PFSK-1 (cell line): ENCODE results near the gene CATSPER3.

Source experiments
- FOXP2 ChIP-seq: optimal IDR thresholded peaks from 2 replicates; pipeline ENCODE3; 2011; ENCODE audit warnings: borderline replicate concordance, control low read depth, inconsistent platforms; ENCODE audit not compliant: insufficient read depth; ENCODE audit errors: extremely low read length, extremely low read depth
- POLR2AphosphoS5 ChIP-seq: IDR thresholded peaks from 2 replicates; pipeline ENCODE4 v1.6.1; 2012; ENCODE audit warnings: low read depth, mild to moderate bottlenecking, control low read depth, low read length, moderate library complexity
- REST ChIP-seq, 2 experiments: IDR thresholded peaks; 2 replicates each; pipeline versions ENCODE4 v1.6.1 to v1.8.0; 2011 to 2012; ENCODE audit warnings: low read depth in 2 of 2, low read length in 2 of 2, control low read depth in 1 of 2, inconsistent platforms in 1 of 2, mild to moderate bottlenecking in 1 of 2, moderate library complexity in 1 of 2; ENCODE audit not compliant: insufficient read depth in 1 of 2
- SIN3A ChIP-seq: IDR thresholded peaks from 2 replicates; pipeline ENCODE4 v1.6.1; 2012; ENCODE audit warnings: mild to moderate bottlenecking, low read length, moderate library complexity, borderline replicate concordance; ENCODE audit not compliant: insufficient read depth
- TAF1 ChIP-seq: IDR thresholded peaks from 2 replicates; pipeline ENCODE4 v1.6.1; 2012; ENCODE audit warnings: low read length, control low read depth, borderline replicate concordance; ENCODE audit not compliant: insufficient read depth

Gene CATSPER3

GRCh38 chr5:135018457-135018856 is 50.8 kb downstream of the CATSPER3 start:
- TF ChIP-seq REST (IDR thresholded peaks at IDR 0.05; ENCODE audit: insufficient read depth in 1 of 2, low read depth in 2 of 2, low read length in 2 of 2): no peak
- TF ChIP-seq FOXP2: no peak

- TF ChIP-seq TAF1: no peak
- no peak for TF ChIP-seq POLR2AphosphoS5
- TF ChIP-seq SIN3A: no peak
- TF ChIP-seq FOXP2: no peak
- no peak for TF ChIP-seq REST (IDR thresholded peaks at IDR 0.05; ENCODE audit: insufficient read depth in 1 of 2, low read depth in 2 of 2, low read length in 2 of 2)
Observed at GRCh38 chr5:135019314-135019713, 51.6 kb downstream of the CATSPER3 start.

GRCh38 chr5:135020111-135020895 is 52.6 kb downstream of the CATSPER3 start:
- TF ChIP-seq POLR2AphosphoS5: no peak
- no peak for TF ChIP-seq REST (IDR thresholded peaks at IDR 0.05; ENCODE audit: insufficient read depth in 1 of 2, low read depth in 2 of 2, low read length in 2 of 2)
- no peak for TF ChIP-seq TAF1
- TF ChIP-seq FOXP2: no peak
- no peak for TF ChIP-seq SIN3A

- TF ChIP-seq SIN3A (no peak), REST (IDR thresholded peaks at IDR 0.05; ENCODE audit: insufficient read depth in 1 of 2, low read depth in 2 of 2, low read length in 2 of 2) (no peak), POLR2AphosphoS5 (no peak)
Observed at GRCh38 chr5:135024956-135025729, 57.4 kb downstream of the CATSPER3 start.
